HG02678 (cell line): ENCODE results near the gene AGMO.
"Not testable (repeated sequence)": the region's sequence is repeated elsewhere in the genome, so short reads cannot be mapped to it uniquely, and the experiment has no call there.

Source experiments
- ATAC-seq: cut with Tn5 transposase; IDR thresholded peaks from one replicate; pipeline ENCODE4 v1.9.1; 2021; ENCODE audit warnings: mild to moderate bottlenecking, moderate library complexity; ENCODE audit not compliant: unreplicated experiment

The AGMO gene

GRCh38 chr7:15560968-15561367 lies 847 bp downstream of the AGMO start:
- ATAC-seq = no peak

- ATAC-seq = no peak
Measured at GRCh38 chr7:15559416-15559928, 2.3 kb downstream of the AGMO start.

- ATAC-seq = no peak
Measured at GRCh38 chr7:15558756-15559155, 3.1 kb downstream of the AGMO start.

GRCh38 chr7:15557686-15558085 lies 4.1 kb downstream of the AGMO start:
- ATAC-seq = no peak

- ATAC-seq = no peak
Measured at GRCh38 chr7:15557186-15557585, 4.6 kb downstream of the AGMO start.

DNA sequence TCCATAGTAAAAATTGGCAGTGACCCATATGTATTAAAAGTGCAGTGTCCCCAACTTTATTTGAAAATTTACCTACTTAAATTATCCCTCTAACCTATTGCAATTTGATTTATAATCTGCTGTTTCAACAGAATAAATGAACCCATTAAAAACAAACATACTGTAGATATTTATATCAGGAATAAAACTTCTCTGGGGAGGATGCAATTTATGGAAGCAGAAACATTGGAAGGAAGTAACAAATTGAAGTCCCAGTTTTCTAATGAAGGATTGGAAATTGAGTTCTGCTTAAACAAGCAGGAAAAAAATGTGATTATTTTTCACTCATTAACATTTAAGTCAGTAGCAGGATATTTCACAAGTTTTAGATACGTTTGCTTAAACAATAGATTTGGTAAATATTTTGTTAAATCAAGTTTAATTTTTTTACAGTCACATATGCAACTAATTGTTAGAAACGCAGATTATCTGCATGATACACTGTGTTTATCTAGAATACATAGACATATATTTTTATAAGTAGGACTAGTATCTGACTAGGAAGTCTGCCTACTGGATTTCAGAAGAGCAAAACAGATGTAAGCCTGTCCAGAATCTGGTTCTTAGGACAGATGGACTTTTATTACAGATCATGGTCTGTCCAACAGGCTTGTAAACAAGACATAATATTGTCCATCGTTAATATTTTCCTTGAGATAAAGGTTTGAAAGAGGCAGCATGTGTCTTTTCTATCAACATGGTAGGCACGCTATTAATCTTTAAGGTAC lies 5.3 kb downstream of the AGMO start:
- ATAC-seq = no peak

DNA sequence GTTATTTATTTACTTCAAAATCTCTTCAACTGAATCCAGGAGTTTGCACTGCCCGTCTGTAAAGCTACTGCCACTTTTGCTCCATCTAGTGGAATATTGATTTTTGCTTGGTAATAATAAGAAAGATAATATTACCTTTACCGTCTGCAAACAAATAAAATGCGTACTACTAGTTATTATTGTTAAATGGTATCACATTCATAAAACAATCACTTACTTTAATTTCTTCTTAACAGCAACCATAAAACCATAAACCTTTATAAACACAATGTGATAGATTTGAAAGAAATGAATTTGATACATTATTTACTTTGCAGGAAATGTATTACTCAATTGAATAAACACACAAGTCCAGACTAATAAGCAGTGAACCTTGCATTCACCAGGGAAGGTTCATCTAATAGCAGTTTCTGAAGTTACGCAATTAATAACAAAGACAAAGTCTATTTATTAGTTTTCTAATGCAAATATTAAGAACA lies 6.4 kb downstream of the AGMO start:
- ATAC-seq = no peak

DNA sequence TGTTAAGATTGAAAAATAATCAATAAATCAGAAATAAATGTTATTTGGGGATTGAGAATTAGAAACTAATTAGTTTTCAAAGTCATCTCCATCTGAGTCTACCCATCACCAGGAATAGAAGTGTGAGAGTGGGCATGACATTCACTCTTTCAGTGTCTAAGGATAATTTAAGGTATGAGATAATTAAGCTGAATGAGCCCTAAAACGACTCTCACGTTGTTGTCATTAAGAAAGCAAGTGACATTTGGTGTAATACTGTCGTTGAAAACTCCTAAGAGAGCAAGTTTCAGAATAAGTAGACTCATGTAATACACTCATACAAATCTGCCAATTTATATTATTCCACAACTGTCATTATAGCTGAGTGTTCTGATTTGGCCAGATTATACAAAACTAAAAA lies 7.1 kb downstream of the AGMO start:
- ATAC-seq = no peak

DNA sequence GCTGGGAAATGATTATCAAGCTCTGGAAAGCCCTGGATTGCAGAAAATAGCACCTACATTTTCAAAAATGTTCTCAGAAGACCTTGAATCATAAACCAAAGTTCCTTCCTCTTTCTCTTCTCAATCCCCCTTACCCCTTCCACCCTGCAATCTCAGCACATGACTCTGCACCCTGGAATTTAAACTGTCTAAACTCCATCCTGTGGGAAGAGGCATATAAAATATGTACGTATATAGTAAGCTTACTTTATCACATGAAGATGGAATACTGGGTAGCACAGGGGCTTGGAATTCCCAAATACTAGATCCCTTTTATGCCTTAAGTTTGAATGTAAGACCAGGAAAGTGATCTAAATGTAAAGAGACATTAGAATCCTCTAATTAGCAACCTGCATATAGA lies 7.7 kb downstream of the AGMO start:
- ATAC-seq = no peak

- ATAC-seq = not testable (repeated sequence)
Measured at GRCh38 chr7:15547320-15547719, 14.5 kb downstream of the AGMO start.

GRCh38 chr7:15546272-15546792 lies 15.5 kb downstream of the AGMO start:
- ATAC-seq = no peak

- ATAC-seq = no peak
Measured at GRCh38 chr7:15544050-15544449, 17.8 kb downstream of the AGMO start.

DNA sequence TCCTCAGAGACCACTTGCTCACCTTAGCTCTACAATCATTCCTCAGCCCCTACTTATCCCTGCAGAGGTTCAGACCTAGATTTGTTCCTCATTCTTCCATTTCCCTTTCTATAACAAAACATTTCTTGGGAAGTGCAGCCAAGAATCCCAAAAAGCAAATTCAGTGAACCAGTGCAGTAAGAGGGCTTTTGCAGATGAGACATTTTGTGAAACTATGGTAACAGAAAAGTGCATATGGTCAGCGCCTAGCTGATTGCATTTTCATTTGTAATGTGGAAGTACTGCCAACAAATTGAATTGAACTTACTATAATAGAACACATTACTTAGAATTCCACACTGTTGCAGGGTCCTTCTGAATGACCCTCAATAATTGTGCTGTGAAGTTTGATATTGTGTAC lies 18.6 kb downstream of the AGMO start:
- ATAC-seq = no peak

- ATAC-seq = no peak
Measured at GRCh38 chr7:15527648-15528047, 34.2 kb downstream of the AGMO start.

- ATAC-seq = no peak
Measured at GRCh38 chr7:15525652-15526263, 36.1 kb downstream of the AGMO start.

DNA sequence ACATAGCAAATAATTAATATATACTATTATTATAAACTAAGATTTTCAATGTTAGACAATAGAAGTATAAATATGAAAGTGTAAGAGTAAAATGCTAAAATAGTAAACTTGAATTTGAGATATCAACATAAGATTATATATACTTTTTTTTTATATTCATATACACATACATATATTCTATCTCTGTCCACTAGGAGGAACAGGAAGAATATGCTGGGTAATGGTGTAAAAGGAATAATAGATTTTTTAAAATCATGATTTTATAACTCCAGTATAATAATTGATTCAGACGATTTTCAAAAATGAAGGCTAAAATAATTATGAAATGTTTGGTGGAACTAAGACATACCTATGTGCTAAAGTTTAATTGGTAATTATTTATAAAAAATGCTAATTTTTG lies 37.7 kb downstream of the AGMO start:
- no peak for ATAC-seq

DNA sequence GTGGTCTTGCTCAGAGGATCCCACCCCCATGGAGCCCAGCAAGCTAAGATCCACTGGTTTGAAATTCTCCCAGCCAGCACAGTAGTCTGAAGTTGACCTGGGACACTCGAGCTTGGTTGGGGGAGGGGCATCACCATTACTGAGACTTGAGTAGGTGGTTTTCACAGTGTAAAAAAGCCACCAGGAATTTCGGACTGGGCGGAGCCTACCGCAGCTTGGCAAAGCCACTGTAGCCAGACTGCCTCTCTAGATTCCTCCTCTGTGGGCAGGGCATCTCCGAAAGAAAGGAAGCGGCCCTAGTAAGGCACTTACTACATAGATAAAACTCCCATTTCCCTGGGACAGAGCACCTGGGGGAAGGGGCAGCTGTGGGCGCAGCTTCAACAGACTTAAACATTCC lies 44.0 kb downstream of the AGMO start:
- not testable (repeated sequence) for ATAC-seq

DNA sequence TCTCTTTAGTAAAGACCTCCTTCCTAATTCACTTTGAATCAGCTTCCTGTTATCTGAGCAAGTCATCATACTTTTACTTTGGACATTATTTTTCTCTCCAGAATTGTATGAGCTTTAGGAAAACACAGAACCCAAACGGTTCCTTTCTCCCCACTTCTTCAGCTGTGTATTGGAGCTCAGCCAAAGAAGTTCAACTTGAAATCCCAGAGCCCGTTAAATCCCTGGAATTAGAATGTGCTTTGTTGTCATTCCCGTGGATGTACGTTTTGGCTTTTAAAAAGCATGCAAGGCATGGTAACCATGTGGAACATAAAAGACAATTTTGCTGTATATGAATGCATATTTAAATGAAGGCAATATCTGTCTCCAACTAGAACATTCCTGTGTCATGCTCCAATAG lies 46.6 kb downstream of the AGMO start:
- ATAC-seq = no peak

GRCh38 chr7:15508258-15508657 lies 53.6 kb downstream of the AGMO start:
- no peak for ATAC-seq

DNA sequence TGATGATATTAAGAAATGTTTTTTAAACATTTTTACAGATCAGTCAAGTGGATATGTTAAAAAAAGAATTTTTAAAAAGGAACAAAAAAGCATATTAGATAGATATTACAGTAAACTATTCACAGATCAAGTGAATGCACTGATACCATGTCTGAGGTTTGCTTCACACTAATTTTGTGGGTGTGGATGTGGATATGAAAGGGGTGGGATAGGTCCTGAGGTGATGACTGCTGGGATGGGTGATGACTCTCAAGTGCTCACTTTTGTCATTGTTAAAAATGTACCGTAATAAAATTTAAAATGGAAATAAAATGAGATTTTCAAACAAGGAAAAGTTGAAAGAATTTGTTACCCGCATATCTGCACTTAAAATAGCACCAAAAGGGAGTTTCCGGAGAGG lies 54.1 kb downstream of the AGMO start:
- no peak for ATAC-seq

DNA sequence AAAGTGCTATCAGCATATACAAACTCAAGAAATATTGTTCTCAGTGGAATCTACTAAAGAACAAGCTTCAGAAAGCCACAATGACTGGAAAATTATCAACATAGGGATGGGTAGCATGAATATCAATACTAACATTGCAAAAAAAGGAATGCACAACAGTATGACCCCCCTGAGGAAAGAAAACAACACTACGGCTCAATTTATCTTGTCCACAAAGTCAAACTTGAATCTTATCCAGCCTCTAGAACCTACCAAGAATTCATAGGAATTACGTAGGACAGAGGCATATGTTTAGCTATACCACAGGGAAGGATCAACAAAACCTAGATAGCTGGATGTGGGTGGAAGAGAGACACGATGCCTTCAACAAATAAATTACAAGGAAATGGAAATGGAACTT lies 54.6 kb downstream of the AGMO start:
- no peak for ATAC-seq

- no peak for ATAC-seq
Measured at GRCh38 chr7:15505761-15506160, 56.1 kb downstream of the AGMO start.
